T follicular helper cell (primary cell): Measurements from ENCODE around the gene OTUD3.

ENCODE experiments used
- DNase-seq: peaks from one replicate; pipeline ENCODE4 v3.0.0-alpha.2; 2020; ENCODE audit warnings: low read depth

OTUD3 gene

DNA sequence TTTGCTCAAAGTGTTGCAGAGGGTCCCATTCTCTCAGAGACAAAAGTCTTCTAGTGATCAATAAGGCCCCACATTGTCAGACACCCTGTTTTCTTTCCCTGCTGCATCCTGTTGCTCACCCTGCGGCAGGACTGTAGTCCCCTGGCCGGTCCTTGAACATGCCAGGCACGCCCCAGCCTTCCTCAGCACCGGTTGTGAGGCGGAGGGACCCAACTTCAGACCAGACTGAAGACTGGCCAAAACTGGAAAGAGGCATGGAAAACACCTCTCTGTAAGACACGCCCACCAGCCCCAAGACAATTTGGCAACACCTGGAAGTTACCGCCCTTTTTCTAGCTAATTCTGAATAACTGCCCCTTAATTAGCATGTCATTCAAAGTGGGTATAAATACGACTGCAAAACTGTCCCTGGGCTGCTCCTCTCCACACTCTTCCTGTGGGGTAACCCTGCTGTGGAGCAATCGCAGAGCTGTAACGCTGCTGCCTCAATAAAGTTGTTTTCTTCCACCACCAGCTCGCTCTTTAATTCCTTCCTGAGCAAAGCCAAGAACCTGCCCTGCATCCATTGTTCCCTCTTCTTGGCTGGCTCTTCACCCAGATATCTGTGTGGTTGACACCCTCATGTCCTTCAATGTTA lies 73.5 kb downstream of the OTUD3 start:
- no peak for DNase-seq

DNA sequence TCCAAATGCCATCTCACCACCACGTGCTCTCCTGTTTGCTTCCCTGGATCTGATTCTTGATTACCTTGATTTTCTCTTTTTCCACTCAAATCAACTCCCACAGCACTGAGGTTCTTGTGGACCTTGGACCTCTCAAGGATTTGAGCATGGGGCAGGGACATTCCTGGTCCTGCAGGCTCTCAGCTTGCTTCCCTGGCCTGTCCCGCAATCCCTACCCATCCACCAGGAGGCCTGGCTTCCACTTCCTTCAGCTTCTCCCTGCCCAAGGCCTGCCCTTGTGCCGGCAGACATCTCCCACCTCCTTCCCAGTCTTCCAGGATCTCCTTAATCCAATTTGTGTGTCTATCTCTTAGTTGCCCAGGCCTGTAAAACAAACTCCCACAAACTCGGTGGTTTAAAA lies 75.6 kb downstream of the OTUD3 start:
- no peak for DNase-seq

DNA sequence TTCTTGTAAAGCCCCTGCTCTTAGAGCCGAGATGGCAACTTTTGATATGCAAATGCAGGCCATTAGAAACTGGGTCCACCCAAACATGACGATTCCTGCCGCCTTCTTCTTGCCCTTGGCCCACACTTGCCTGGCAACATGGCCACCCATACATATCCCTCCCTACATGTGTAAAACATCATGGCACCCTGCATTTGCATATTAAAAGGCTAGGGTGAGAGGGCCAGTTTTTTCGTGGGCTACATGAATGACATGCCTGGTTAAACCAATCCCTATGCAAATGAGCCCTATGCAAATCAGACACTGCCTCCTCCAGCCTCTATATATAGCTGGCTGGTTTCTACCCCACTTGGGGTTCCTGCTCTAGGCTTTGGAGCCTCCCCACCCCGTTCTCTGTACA lies 78.4 kb downstream of the OTUD3 start:
- no peak for DNase-seq
